GM20000 (cell line): ENCODE results near the gene TRAF5.
A peak's percentile ranks its signal among the peaks of the same experiment; 100 is the strongest.

ENCODE experiments used
- DNase-seq: peaks from one replicate; pipeline ENCODE4 v3.0.0; 2012; ENCODE audit warnings: low spot score
- CTCF ChIP-seq: IDR thresholded peaks from 2 replicates; pipeline ENCODE4 v1.5.1; 2012; ENCODE audit warnings: mild to moderate bottlenecking, control low read depth; ENCODE audit errors: extremely low read depth, missing control alignments

Gene TRAF5

GRCh38 chr1:211287218-211287617 lies 39.4 kb upstream of the TRAF5 start:
- no peak for DNase-seq
- TF ChIP-seq CTCF, result no peak

GRCh38 chr1:211292411-211292810 lies 34.2 kb upstream of the TRAF5 start:
- no peak for TF ChIP-seq CTCF
- no peak for DNase-seq

GRCh38 chr1:211296396-211296795 lies 30.2 kb upstream of the TRAF5 start:
- no peak for TF ChIP-seq CTCF
- no peak for DNase-seq

GRCh38 chr1:211305044-211305443 lies 21.6 kb upstream of the TRAF5 start:
- no peak for TF ChIP-seq CTCF
- DNase-seq, result peak; percentile 38

GRCh38 chr1:211309617-211310016 lies 17.0 kb upstream of the TRAF5 start:
- DNase-seq, result no peak
- TF ChIP-seq CTCF, result no peak

GRCh38 chr1:211313392-211313791 lies 13.2 kb upstream of the TRAF5 start:
- no peak for TF ChIP-seq CTCF
- no peak for DNase-seq

- no peak for DNase-seq
- no peak for TF ChIP-seq CTCF
These were observed 7.9 kb upstream of the TRAF5 start for GRCh38 chr1:211318576-211319280.
